Lower leg skin (tissue), 3 donors: Measurements from ENCODE around the gene IMMP2L.
"Not testable (repeated sequence)": the region's sequence is repeated elsewhere in the genome, so short reads cannot be mapped to it uniquely, and the experiment has no call there.

Source experiments
- POLR2A ChIP-seq, 2 donors: fragments of 450-650 bp; IDR thresholded peaks; one replicate each; pipeline ENCODE4 v1.6.1; 2016 to 2017; ENCODE audit warnings: antibody characterized with exemption in 2 of 2, mild to moderate bottlenecking in 1 of 2, moderate library complexity in 1 of 2
- TF ChIP-seq, protein P1 (sequence below), 3 donors: fragments of 450-650 bp; IDR thresholded peaks; one replicate each; pipeline ENCODE4 v1.5.1; 2016; ENCODE audit warnings: antibody characterized with exemption in 3 of 3, mild to moderate bottlenecking in 3 of 3, moderate library complexity in 2 of 3

GRCh38 chr7:111251365-111251764 is 310.9 kb downstream of the IMMP2L start:
- TF ChIP-seq, protein P1, sequence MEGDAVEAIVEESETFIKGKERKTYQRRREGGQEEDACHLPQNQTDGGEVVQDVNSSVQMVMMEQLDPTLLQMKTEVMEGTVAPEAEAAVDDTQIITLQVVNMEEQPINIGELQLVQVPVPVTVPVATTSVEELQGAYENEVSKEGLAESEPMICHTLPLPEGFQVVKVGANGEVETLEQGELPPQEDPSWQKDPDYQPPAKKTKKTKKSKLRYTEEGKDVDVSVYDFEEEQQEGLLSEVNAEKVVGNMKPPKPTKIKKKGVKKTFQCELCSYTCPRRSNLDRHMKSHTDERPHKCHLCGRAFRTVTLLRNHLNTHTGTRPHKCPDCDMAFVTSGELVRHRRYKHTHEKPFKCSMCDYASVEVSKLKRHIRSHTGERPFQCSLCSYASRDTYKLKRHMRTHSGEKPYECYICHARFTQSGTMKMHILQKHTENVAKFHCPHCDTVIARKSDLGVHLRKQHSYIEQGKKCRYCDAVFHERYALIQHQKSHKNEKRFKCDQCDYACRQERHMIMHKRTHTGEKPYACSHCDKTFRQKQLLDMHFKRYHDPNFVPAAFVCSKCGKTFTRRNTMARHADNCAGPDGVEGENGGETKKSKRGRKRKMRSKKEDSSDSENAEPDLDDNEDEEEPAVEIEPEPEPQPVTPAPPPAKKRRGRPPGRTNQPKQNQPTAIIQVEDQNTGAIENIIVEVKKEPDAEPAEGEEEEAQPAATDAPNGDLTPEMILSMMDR (IDR thresholded peaks at IDR 0.05), result not testable (repeated sequence)
- not testable (repeated sequence) for TF ChIP-seq POLR2A (IDR thresholded peaks at IDR 0.05)
